GM23338 (cell line): ENCODE measurements around the gene AOC2. TPM values are rescaled to one million over a fixed set of nuclear protein-coding genes. Genes with fewer than 3 reads are reported as not detected.

ENCODE experiments used
- ATAC-seq: fragments of 200-7000 bp; cut with Tn5 transposase; 3 replicates; pipeline ENCODE4 v1.9.1; 2020
- DNase-seq: peaks from one replicate; pipeline ENCODE4 v3.0.0-alpha.2; 2015; ENCODE audit warnings: low spot score
- H2AFZ ChIP-seq: fragments of 200-600 bp; sonication (generic); 2 replicates; pipeline ENCODE4 v1.8.0; 2016; ENCODE audit warnings: antibody characterized with exemption, mild to moderate bottlenecking, moderate library complexity
- H3F3A ChIP-seq: fragments of 200-600 bp; sonication (generic); replicated peaks from 2 replicates; pipeline ENCODE4 v1.8.0; 2017; ENCODE audit warnings: antibody characterized with exemption, mixed run types, low read depth
- H3K27ac ChIP-seq: fragments of 200-600 bp; sonication (generic); 2 replicates; pipeline ENCODE4 v1.6.1; 2016; ENCODE audit warnings: low read depth
- H3K27me3 ChIP-seq: fragments of 200-600 bp; sonication (generic); 2 replicates; pipeline ENCODE4 v1.8.0; 2016; ENCODE audit warnings: mild to moderate bottlenecking, mixed run types, moderate library complexity; ENCODE audit not compliant: insufficient read depth
- H3K36me3 ChIP-seq: fragments of 200-600 bp; sonication (generic); 2 replicates; pipeline ENCODE4 v1.8.0; 2016; ENCODE audit warnings: mild to moderate bottlenecking; ENCODE audit not compliant: insufficient read depth
- H3K4me1 ChIP-seq: fragments of 200-600 bp; sonication (generic); 2 replicates; pipeline ENCODE4 v1.8.0; 2016; ENCODE audit warnings: mild to moderate bottlenecking, moderate library complexity; ENCODE audit not compliant: insufficient read depth
- H3K4me2 ChIP-seq: fragments of 200-600 bp; sonication (generic); 2 replicates; pipeline ENCODE4 v1.7.1; 2017; ENCODE audit warnings: mixed run types
- H3K4me3 ChIP-seq: fragments of 200-600 bp; sonication (generic); 2 replicates; pipeline ENCODE4 v1.6.1; 2016; ENCODE audit warnings: mixed run types
- H3K79me2 ChIP-seq: fragments of 200-600 bp; sonication (generic); replicated peaks from 2 replicates; pipeline ENCODE4 v1.8.0; 2017; ENCODE audit warnings: mild to moderate bottlenecking; ENCODE audit not compliant: insufficient read depth
- H3K9me2 ChIP-seq: fragments of 200-600 bp; sonication (generic); 2 replicates; pipeline ENCODE4 v1.8.0; 2017; ENCODE audit not compliant: insufficient read depth
- H4K20me1 ChIP-seq: fragments of 200-600 bp; sonication (generic); replicated peaks from 2 replicates; pipeline ENCODE4 v1.8.0; 2017; ENCODE audit warnings: mild to moderate bottlenecking; ENCODE audit not compliant: insufficient read depth
- H3K27ac Mint-ChIP-seq: 2 replicates; pipeline ENCODE4 v1.8.0; 2020; ENCODE audit warnings: inconsistent platforms, mild to moderate bottlenecking, moderate library complexity, mixed read lengths
- H3K27me3 Mint-ChIP-seq: 3 replicates; pipeline ENCODE4 v1.8.0; 2022; ENCODE audit warnings: low read depth, mild to moderate bottlenecking, moderate library complexity, mixed read lengths, inconsistent platforms; ENCODE audit not compliant: insufficient read depth, poor library complexity
- H3K36me3 Mint-ChIP-seq: 3 replicates; pipeline ENCODE4 v1.8.0; 2021; ENCODE audit warnings: low read depth, mild to moderate bottlenecking, inconsistent platforms, moderate library complexity, mixed read lengths
- H3K4me1 Mint-ChIP-seq: 3 replicates; pipeline ENCODE4 v1.8.0; 2020; ENCODE audit warnings: mild to moderate bottlenecking, inconsistent platforms, mixed read lengths
- H3K4me3 Mint-ChIP-seq: 3 replicates; pipeline ENCODE4 v1.8.0; 2021; ENCODE audit warnings: moderate library complexity, mild to moderate bottlenecking, inconsistent platforms, mixed read lengths
- H3K9me3 Mint-ChIP-seq: 3 replicates; pipeline ENCODE4 v1.8.0; 2020; ENCODE audit warnings: moderate library complexity, mild to moderate bottlenecking, inconsistent platforms, mixed read lengths
- CREB1 ChIP-seq: fragments of 250-450 bp; sonication (Bioruptor Pico); IDR thresholded peaks from 2 replicates; pipeline ENCODE4 v1.5.0; 2020; ENCODE audit warnings: low read depth, mild to moderate bottlenecking, moderate library complexity
- EZH2 ChIP-seq: fragments of 200-600 bp; sonication (generic); IDR thresholded peaks from one replicate; pipeline ENCODE4 v1.8.0; 2017; ENCODE audit warnings: antibody characterized with exemption, mild to moderate bottlenecking, low read depth; ENCODE audit not compliant: unreplicated experiment
- NANOG ChIP-seq: IDR thresholded peaks from 2 replicates; pipeline ENCODE4 v1.6.1; 2016; ENCODE audit warnings: antibody characterized with exemption, borderline replicate concordance
- STAT1 ChIP-seq: IDR thresholded peaks from one replicate; pipeline ENCODE4 v1.6.1; 2016; ENCODE audit warnings: antibody characterized with exemption; ENCODE audit not compliant: unreplicated experiment
- polyA plus RNA-seq: library from polyadenylated mRNA; unstranded; fragments of >200 nt; fragmentation: Nextera tagmentation; extraction: Ambion mirVana; gene quantifications from 2 replicates; pipeline ENCODE4 v1.2.1, GENCODE V29; 2016
- total RNA-seq: library from RNA; depleted of rRNA; stranded (reverse); fragments of >200 nt; shearing (Covaris generic); gene quantifications from 2 replicates; pipeline ENCODE4 v1.2.3, GENCODE V29; 2014
- TF ChIP-seq, protein P1 (sequence below): fragments of 250-450 bp; sonication (Bioruptor Pico); IDR thresholded peaks from 2 replicates; pipeline ENCODE4 v1.5.0; 2020; ENCODE audit warnings: mild to moderate bottlenecking, moderate library complexity
- TF ChIP-seq, protein P2 (sequence below): IDR thresholded peaks from 2 replicates; pipeline ENCODE4 v1.6.1; 2016; ENCODE audit warnings: antibody characterized with exemption

AOC2 gene
- total and polyA plus RNA-seq, 2 experiments from 2014 or later: 2.0 to 5.8 TPM

DNA sequence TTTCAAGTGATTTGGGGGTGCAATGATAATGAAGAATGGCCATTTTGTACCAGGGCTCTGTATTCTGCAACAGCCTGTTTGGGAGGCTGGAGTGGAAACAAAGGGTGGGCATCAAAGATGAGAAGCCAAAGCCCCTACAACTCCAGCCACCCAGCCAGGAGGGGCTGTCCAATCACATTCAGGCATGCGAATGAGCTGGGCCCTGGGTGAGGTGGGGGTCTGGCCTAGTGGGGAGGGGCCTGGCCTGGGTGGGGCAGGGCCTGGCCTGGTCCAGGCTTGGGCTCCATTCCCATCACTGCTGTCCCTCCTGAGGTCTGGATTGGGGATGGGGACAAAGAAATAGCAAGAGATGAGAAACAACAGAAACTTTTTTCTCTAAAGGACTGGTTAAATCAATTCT, 13.0 kb downstream of the AOC2 start (continued):
- TF ChIP-seq, protein P1, sequence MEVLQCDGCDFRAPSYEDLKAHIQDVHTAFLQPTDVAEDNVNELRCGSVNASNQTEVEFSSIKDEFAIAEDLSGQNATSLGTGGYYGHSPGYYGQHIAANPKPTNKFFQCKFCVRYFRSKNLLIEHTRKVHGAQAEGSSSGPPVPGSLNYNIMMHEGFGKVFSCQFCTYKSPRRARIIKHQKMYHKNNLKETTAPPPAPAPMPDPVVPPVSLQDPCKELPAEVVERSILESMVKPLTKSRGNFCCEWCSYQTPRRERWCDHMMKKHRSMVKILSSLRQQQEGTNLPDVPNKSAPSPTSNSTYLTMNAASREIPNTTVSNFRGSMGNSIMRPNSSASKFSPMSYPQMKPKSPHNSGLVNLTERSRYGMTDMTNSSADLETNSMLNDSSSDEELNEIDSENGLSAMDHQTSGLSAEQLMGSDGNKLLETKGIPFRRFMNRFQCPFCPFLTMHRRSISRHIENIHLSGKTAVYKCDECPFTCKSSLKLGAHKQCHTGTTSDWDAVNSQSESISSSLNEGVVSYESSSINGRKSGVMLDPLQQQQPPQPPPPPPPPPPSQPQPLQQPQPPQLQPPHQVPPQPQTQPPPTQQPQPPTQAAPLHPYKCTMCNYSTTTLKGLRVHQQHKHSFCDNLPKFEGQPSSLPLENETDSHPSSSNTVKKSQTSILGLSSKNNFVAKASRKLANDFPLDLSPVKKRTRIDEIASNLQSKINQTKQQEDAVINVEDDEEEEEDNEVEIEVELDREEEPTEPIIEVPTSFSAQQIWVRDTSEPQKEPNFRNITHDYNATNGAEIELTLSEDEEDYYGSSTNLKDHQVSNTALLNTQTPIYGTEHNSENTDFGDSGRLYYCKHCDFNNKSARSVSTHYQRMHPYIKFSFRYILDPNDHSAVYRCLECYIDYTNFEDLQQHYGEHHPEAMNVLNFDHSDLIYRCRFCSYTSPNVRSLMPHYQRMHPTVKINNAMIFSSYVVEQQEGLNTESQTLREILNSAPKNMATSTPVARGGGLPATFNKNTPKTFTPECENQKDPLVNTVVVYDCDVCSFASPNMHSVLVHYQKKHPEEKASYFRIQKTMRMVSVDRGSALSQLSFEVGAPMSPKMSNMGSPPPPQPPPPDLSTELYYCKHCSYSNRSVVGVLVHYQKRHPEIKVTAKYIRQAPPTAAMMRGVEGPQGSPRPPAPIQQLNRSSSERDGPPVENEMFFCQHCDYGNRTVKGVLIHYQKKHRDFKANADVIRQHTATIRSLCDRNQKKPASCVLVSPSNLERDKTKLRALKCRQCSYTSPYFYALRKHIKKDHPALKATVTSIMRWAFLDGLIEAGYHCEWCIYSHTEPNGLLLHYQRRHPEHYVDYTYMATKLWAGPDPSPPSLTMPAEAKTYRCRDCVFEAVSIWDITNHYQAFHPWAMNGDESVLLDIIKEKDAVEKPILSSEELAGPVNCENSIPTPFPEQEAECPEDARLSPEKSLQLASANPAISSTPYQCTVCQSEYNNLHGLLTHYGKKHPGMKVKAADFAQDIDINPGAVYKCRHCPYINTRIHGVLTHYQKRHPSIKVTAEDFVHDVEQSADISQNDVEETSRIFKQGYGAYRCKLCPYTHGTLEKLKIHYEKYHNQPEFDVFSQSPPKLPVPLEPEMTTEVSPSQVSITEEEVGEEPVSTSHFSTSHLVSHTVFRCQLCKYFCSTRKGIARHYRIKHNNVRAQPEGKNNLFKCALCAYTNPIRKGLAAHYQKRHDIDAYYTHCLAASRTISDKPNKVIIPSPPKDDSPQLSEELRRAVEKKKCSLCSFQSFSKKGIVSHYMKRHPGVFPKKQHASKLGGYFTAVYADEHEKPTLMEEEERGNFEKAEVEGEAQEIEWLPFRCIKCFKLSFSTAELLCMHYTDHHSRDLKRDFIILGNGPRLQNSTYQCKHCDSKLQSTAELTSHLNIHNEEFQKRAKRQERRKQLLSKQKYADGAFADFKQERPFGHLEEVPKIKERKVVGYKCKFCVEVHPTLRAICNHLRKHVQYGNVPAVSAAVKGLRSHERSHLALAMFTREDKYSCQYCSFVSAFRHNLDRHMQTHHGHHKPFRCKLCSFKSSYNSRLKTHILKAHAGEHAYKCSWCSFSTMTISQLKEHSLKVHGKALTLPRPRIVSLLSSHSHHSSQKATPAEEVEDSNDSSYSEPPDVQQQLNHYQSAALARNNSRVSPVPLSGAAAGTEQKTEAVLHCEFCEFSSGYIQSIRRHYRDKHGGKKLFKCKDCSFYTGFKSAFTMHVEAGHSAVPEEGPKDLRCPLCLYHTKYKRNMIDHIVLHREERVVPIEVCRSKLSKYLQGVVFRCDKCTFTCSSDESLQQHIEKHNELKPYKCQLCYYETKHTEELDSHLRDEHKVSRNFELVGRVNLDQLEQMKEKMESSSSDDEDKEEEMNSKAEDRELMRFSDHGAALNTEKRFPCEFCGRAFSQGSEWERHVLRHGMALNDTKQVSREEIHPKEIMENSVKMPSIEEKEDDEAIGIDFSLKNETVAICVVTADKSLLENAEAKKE: no peak
- TF ChIP-seq CREB1 (CRISPR knock-in tag): no peak
- TF ChIP-seq, protein P2, sequence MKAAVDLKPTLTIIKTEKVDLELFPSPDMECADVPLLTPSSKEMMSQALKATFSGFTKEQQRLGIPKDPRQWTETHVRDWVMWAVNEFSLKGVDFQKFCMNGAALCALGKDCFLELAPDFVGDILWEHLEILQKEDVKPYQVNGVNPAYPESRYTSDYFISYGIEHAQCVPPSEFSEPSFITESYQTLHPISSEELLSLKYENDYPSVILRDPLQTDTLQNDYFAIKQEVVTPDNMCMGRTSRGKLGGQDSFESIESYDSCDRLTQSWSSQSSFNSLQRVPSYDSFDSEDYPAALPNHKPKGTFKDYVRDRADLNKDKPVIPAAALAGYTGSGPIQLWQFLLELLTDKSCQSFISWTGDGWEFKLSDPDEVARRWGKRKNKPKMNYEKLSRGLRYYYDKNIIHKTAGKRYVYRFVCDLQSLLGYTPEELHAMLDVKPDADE: no peak
- no peak for TF ChIP-seq EZH2
- TF ChIP-seq NANOG: no peak

DNA sequence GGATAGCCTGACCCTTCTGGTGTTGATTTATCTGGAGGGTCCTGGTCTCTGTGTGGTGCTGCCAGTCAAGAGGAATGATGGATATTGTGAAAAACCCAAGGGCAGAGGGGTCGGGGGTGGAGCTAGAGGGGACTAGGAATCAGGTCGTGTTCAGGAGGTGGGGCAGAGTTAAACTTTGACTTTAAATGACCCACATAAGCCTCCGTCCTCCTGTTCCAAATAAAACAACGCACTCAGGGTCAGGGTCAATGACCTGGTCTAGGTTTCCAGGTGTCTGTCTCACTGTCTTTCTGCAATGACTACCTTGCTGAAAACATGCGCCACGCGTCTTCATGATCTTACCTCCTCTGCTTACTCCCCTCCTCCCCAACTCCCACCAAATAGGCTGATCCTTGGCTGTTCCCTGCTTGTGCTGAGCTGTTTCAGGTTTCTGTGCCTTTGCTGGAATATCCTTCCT, 21.3 kb downstream of the AOC2 start:
- ATAC-seq (no peak), DNase-seq (no peak)
- no peak overlapping the region for H3K4me3 ChIP-seq
- H3K4me1 Mint-ChIP-seq: peaks cover 11% of the 10 kb centered on the region
- H3K4me1 ChIP-seq: 0 out of 2 replicates have a peak, but pooled peaks cover 4% of the 10 kb centered on the region
- H3K79me2 ChIP-seq: no peaks in the 10 kb centered on the region
- H3K27me3 Mint-ChIP-seq: peaks cover 5% of the 10 kb centered on the region
- H3K36me3 Mint-ChIP-seq: peaks cover 3% of the 10 kb centered on the region; the same call in 1 of the 3 replicates
- no peak overlapping the region for H3K4me2 ChIP-seq
- H3K27me3 ChIP-seq: no peaks in the 10 kb centered on the region
- no peak overlapping the region for H3K4me3 Mint-ChIP-seq
- peaks cover 11% of the 10 kb centered on the region for H3K9me3 Mint-ChIP-seq
- no peaks in the 10 kb centered on the region for H3F3A ChIP-seq
- H3K36me3 ChIP-seq: no peaks in the 10 kb centered on the region
- no peak overlapping the region for H3K27ac ChIP-seq
- no peaks in the 10 kb centered on the region for H4K20me1 ChIP-seq
- no peak overlapping the region for H3K27ac Mint-ChIP-seq
- no peaks in the 10 kb centered on the region for H3K9me2 ChIP-seq
- no peak overlapping the region for H2AFZ ChIP-seq
- no peak for TF ChIP-seq STAT1
- TF ChIP-seq, protein P1: no peak
- TF ChIP-seq, protein P2: no peak
